ENCODE results near the gene RNF223. TPM values are rescaled to one million over a fixed set of nuclear protein-coding genes. Genes with fewer than 3 reads are reported as not detected.

Gene RNF223
- total and polyA plus RNA-seq, 2 of the 8 experiments (the other 6 are each of a cell fraction or from before 2014, with no cell fraction given) = not detected

GRCh38 chr1:1046243-1046642, 27.9 kb downstream of the RNF223 start (continued):
- TF ChIP-seq TEAD4 (IDR thresholded peaks at IDR 0.05; ENCODE audit: low read depth, low read length) (no peak), BRCA1 (IDR thresholded peaks at IDR 0.05; ENCODE audit: low read depth, low read length) (no peak), CTBP2 (IDR thresholded peaks at IDR 0.05; ENCODE audit: borderline replicate concordance, insufficient read depth, insufficient read length, low read length) (no peak), ASH2L (IDR thresholded peaks at IDR 0.05; ENCODE audit: low read length) (no peak), CEBPB (IDR thresholded peaks at IDR 0.05; ENCODE audit: low read depth, low read length) (no peak), SIN3A (conservative IDR thresholded peaks at IDR 0.05 in 1 of 2, IDR thresholded peaks at IDR 0.05 in 1 of 2; ENCODE audit: low read depth in 1 of 2, low read length in 2 of 2) (no peak)

Measured in H1 (cell line).